HS-5 (cell line): ENCODE results near the gene CDHR5.

ENCODE experiments used
- DNase-seq: peaks from one replicate; pipeline ENCODE4 v3.0.0-alpha.2; 2012; ENCODE audit warnings: low read depth

CDHR5 gene

GRCh38 chr11:610146-610801 is 14.5 kb downstream of the CDHR5 start:
- DNase-seq = no peak

- DNase-seq = no peak
These were observed 15.4 kb downstream of the CDHR5 start for GRCh38 chr11:609341-609811.

GRCh38 chr11:608791-609251 is 15.9 kb downstream of the CDHR5 start:
- DNase-seq = no peak

GRCh38 chr11:607971-608659 is 16.6 kb downstream of the CDHR5 start:
- DNase-seq = no peak

GRCh38 chr11:607020-607780 is 17.6 kb downstream of the CDHR5 start:
- DNase-seq = no peak

- no peak for DNase-seq
These were observed 18.5 kb downstream of the CDHR5 start for GRCh38 chr11:606245-606644.

GRCh38 chr11:605286-606129 is 19.2 kb downstream of the CDHR5 start:
- no peak for DNase-seq

- DNase-seq = no peak
These were observed 21.6 kb downstream of the CDHR5 start for GRCh38 chr11:603154-603553.

GRCh38 chr11:601573-602245 is 23.0 kb downstream of the CDHR5 start:
- DNase-seq = no peak

GRCh38 chr11:598005-598680 is 26.6 kb downstream of the CDHR5 start:
- no peak for DNase-seq

GRCh38 chr11:597166-597725 is 27.5 kb downstream of the CDHR5 start:
- no peak for DNase-seq

- no peak for DNase-seq
These were observed 28.4 kb downstream of the CDHR5 start for GRCh38 chr11:596374-596773.

GRCh38 chr11:595400-595799 is 29.4 kb downstream of the CDHR5 start:
- DNase-seq = no peak

GRCh38 chr11:593347-593746 is 31.4 kb downstream of the CDHR5 start:
- DNase-seq = no peak

GRCh38 chr11:592918-593317 is 31.8 kb downstream of the CDHR5 start:
- DNase-seq = no peak

GRCh38 chr11:592501-592900 is 32.3 kb downstream of the CDHR5 start:
- no peak for DNase-seq

GRCh38 chr11:590997-591396 is 33.8 kb downstream of the CDHR5 start:
- no peak for DNase-seq

GRCh38 chr11:589798-590197 is 35.0 kb downstream of the CDHR5 start:
- DNase-seq = no peak

- DNase-seq = no peak
These were observed 36.8 kb downstream of the CDHR5 start for GRCh38 chr11:587978-588380.

- DNase-seq = no peak
These were observed 37.2 kb downstream of the CDHR5 start for GRCh38 chr11:587546-587945.
